GM12892 (cell line): Measurements from ENCODE around the gene RBMS3.

Source experiments
- POLR2A ChIP-seq: IDR thresholded peaks from 2 replicates; pipeline ENCODE4 v1.6.1; 2011; ENCODE audit warnings: low read depth, low read length, control low read depth
- POLR2AphosphoS5 ChIP-seq: IDR thresholded peaks from 2 replicates; pipeline ENCODE4 v1.6.1; 2011; ENCODE audit warnings: low read depth, low read length, control low read depth
- TAF1 ChIP-seq: IDR thresholded peaks from 2 replicates; pipeline ENCODE4 v1.6.1; 2011; ENCODE audit warnings: low read depth, mild to moderate bottlenecking, control low read depth, low read length, borderline replicate concordance

GRCh38 chr3:29829340-29829739, 548.5 kb downstream of the RBMS3 start:
- no peak for TF ChIP-seq POLR2A
- no peak for TF ChIP-seq POLR2AphosphoS5
- TF ChIP-seq TAF1: no peak
